Brain microvascular endothelial cell (primary cell): Measurements from ENCODE around the gene FIZ1.

Experiments used
- DNase-seq: peaks from one replicate; pipeline ENCODE4 v3.0.0-alpha.2; 2020
- H3K27ac ChIP-seq: fragments of 250-450 bp; sonication (Bioruptor Pico); 2 replicates; pipeline ENCODE4 v1.5.1; 2020; ENCODE audit warnings: mild to moderate bottlenecking, moderate library complexity
- H3K27me3 ChIP-seq: fragments of 250-450 bp; sonication (Bioruptor Pico); replicated peaks from 2 replicates; pipeline ENCODE4 v1.5.1; 2020; ENCODE audit warnings: mild to moderate bottlenecking
- H3K36me3 ChIP-seq: fragments of 250-450 bp; sonication (Bioruptor Pico); replicated peaks from 2 replicates; pipeline ENCODE4 v1.5.1; 2020; ENCODE audit warnings: mild to moderate bottlenecking
- H3K4me3 ChIP-seq: 2 replicates; pipeline ENCODE4 v1.5.1; 2011; ENCODE audit warnings: low read depth, mild to moderate bottlenecking, control low read depth, low read length, moderate library complexity
- in situ Hi-C: cut with HindIII; loops from 2 replicates; pipeline ENCODE4 v1.10.0; 2017; ENCODE audit warnings: low sequenced_read_pairs, low pct_ligation_motif_present
- TF ChIP-seq, protein P1 (sequence below): IDR thresholded peaks from 2 replicates; pipeline ENCODE4 v1.5.1; 2011; ENCODE audit warnings: low read depth, mild to moderate bottlenecking, moderate library complexity, low read length, control low read depth, inconsistent platforms; ENCODE audit errors: missing control alignments

FIZ1 gene

DNA sequence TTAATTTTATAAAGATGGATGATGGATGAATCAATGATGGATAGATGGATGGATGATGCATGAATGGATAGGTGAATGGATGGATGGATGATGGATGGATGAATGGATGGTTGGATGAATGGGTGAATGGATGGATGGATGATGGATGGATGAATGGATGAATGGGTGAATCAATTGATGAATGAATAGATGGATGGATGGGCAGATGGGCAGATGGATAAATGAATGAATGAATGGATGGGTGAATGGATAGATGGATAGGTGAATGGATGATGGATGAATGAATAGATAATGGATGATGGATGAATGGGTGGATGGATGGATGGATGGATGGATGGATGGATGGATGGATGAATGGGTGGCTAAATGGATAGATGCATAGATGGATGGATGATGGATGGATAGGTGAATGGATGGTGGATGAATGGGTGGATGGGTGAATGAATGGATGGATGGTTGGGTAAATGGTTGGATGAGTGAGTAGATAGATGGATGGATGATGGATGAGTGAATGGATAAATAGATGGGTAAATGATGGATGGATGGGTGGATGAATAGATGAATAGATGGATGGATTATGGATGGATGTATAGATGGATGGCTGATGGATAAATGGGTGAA is 31.5 kb downstream of the FIZ1 start:
- DNase-seq: no peak
- H3K27me3 ChIP-seq: no peaks in the 10 kb centered on the region
- H3K4me3 ChIP-seq: no peak overlapping the region
- TF ChIP-seq, protein P1, sequence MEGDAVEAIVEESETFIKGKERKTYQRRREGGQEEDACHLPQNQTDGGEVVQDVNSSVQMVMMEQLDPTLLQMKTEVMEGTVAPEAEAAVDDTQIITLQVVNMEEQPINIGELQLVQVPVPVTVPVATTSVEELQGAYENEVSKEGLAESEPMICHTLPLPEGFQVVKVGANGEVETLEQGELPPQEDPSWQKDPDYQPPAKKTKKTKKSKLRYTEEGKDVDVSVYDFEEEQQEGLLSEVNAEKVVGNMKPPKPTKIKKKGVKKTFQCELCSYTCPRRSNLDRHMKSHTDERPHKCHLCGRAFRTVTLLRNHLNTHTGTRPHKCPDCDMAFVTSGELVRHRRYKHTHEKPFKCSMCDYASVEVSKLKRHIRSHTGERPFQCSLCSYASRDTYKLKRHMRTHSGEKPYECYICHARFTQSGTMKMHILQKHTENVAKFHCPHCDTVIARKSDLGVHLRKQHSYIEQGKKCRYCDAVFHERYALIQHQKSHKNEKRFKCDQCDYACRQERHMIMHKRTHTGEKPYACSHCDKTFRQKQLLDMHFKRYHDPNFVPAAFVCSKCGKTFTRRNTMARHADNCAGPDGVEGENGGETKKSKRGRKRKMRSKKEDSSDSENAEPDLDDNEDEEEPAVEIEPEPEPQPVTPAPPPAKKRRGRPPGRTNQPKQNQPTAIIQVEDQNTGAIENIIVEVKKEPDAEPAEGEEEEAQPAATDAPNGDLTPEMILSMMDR: no peak
- H3K27ac ChIP-seq: no peak overlapping the region
- no peaks in the 10 kb centered on the region for H3K36me3 ChIP-seq
- in situ Hi-C loops: no loop called here

- in situ Hi-C loops: no loop called here
These were observed 32.5 kb downstream of the FIZ1 start for GRCh38 chr19:55566823-55567222.

GRCh38 chr19:55563261-55563690 is 36.0 kb downstream of the FIZ1 start:
- Histone ChIP-seq H3K27me3 (no peaks in the 10 kb centered on the region), H3K4me3 (no peak overlapping the region), H3K36me3 (no peaks in the 10 kb centered on the region), H3K27ac (no peak overlapping the region)
- TF ChIP-seq, protein P1: no peak
- in situ Hi-C loops: no loop called here
- no peak for DNase-seq

More at GRCh38 chr19:55566823-55567222, 32.5 kb downstream of the FIZ1 start:
- Histone ChIP-seq H3K36me3 (no peaks in the 10 kb centered on the region), H3K4me3 (no peak overlapping the region), H3K27me3 (no peaks in the 10 kb centered on the region), H3K27ac (no peak overlapping the region)
- no peak for DNase-seq
- TF ChIP-seq, protein P1: no peak

DNA sequence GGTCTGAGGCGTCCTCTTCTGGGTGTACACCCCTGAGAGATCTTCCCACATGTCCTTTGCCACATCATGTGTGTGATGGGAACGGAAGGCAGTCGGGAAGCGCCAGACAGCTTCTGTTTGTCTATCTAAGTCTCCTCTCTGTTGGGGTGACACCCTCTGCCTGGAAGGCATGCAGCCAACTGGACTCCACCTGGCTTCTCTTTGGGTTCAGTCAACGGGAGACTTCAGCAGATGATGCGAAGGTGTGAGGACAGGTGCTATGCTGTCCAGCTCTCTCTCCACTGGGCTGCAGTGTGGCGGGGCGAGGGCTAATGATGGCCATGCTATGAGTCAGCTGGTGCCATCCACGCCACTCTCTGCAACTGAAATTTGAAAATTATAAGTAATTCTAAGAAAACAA is 39.6 kb downstream of the FIZ1 start:
- Histone ChIP-seq H3K27me3 (no peaks in the 10 kb centered on the region), H3K36me3 (no peaks in the 10 kb centered on the region), H3K4me3 (no peak overlapping the region), H3K27ac (no peak overlapping the region)
- DNase-seq: no peak
- TF ChIP-seq, protein P1: no peak
- in situ Hi-C loops: no loop called here

GRCh38 chr19:55554741-55555152 is 44.6 kb downstream of the FIZ1 start:
- TF ChIP-seq, protein P1: no peak
- no peak for DNase-seq
- in situ Hi-C loops: no loop called here

DNA sequence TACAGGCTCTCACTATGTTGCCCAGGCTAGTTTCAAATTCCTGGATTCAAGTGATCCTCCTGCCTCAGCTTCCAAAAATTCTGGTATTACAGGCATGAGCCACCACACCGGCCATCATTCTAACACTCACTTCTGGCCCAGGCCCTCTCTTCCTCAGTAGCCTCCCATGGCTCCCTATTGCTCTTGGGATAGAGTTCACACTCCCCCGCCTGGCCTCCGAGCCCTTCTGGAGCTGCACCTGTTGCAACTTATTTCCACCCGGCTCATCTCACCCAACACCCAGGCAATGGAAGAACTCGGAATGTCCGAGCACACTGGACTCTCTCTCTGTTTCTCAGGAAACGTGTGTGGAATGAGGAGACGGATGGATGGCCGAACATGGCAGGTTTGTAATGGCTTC is 45.0 kb downstream of the FIZ1 start:
- Histone ChIP-seq H3K27ac (no peak overlapping the region), H3K27me3 (no peaks in the 10 kb centered on the region), H3K36me3 (no peaks in the 10 kb centered on the region), H3K4me3 (no peak overlapping the region)
- TF ChIP-seq, protein P1: no peak
- in situ Hi-C loops: no loop called here
- DNase-seq: no peak

More at GRCh38 chr19:55554741-55555152, 44.6 kb downstream of the FIZ1 start:
- Histone ChIP-seq H3K27me3 (no peaks in the 10 kb centered on the region), H3K36me3 (no peaks in the 10 kb centered on the region), H3K4me3 (no peak overlapping the region), H3K27ac (no peak overlapping the region)
